GM21825 (cell line): ENCODE measurements around the gene RNF167.
A peak's percentile ranks its signal among the peaks of the same experiment; 100 is the strongest.

Source experiments
- ATAC-seq: cut with Tn5 transposase; IDR thresholded peaks from one replicate; pipeline ENCODE4 v1.9.1; 2021; ENCODE audit warnings: mild to moderate bottlenecking, moderate library complexity; ENCODE audit not compliant: unreplicated experiment

RNF167 gene

GRCh38 chr17:4950746-4951204, 10.7 kb downstream of the RNF167 start, which contains the start of gene ENO3:
Gene ENO3, plus strand, starts transcription at chr17:4951119. Its CDS starts 711 bp downstream, at chr17:4951830.
- ATAC-seq: no peak

DNA sequence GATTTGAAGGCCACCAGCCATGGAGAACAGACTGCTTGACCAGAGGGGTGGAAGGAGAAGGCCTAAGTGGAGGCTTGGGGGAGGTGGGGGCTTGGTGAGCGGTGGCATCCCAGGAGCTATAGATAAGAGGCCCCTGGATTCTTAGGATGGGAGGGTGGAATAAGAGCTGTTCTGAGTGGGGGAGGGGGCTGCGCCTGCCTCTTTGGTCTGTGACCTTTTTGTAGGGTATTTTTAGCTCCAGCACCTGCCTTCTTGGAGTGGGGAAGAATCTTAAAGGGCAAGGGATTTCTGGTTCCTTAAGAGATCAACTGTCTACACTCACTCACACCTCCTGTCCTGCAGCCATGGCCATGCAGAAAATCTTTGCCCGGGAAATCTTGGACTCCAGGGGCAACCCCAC, 11.4 kb downstream of the RNF167 start:
- ATAC-seq: no peak

DNA sequence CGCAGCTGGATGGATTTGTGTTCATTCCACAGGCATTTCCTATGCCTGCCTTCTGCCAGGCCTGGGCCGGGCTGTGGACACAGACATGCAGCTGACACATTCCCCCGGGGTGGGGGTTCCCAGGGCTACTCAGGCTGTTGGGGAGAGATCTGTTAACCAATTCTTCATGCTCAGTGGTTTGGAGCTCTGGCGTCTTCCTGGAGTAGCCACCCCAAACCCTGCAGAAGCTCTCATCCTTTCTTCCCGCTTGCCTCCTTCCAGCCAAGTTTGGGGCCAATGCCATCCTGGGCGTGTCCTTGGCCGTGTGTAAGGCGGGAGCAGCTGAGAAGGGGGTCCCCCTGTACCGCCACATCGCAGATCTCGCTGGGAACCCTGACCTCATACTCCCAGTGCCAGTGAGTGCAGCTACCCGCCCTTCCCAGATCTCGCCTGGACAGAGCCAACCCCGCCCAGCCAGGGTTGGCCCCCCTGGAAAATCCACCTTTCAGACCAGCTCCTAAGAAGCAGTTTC, 13.4 kb downstream of the RNF167 start:
- ATAC-seq: no peak

- no peak for ATAC-seq
These were observed 15.0 kb downstream of the RNF167 start for GRCh38 chr17:4955091-4955490.

DNA sequence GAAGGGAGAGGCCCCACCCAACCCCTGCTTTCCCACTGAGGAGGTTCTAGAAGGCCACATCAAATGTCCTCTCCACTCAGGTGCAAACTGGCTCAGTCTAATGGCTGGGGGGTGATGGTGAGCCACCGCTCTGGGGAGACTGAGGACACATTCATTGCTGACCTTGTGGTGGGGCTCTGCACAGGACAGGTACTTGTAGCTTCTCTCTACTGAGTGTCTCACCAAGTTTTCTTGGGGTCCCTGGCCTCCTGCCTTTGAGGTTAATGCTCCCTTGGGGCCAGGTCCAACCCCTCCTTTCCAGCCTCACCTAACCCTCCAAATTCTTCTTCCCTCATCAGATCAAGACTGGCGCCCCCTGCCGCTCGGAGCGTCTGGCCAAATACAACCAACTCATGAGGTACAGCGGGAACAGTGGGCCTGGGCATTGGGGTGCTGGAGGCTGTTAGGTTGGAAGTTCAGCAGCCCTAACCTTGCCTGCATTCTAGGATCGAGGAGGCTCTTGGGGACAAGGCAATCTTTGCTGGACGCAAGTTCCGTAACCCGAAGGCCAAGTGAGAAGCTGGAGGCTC, 16.5 kb downstream of the RNF167 start:
- no peak for ATAC-seq

GRCh38 chr17:4958102-4958501, 18.0 kb downstream of the RNF167 start:
- ATAC-seq: no peak

- ATAC-seq: no peak
These were observed 19.3 kb downstream of the RNF167 start for GRCh38 chr17:4959261-4959965.

GRCh38 chr17:4960279-4960922, 20.3 kb downstream of the RNF167 start:
- no peak for ATAC-seq

- no peak for ATAC-seq
These were observed 25.4 kb downstream of the RNF167 start for GRCh38 chr17:4965311-4965986.

DNA sequence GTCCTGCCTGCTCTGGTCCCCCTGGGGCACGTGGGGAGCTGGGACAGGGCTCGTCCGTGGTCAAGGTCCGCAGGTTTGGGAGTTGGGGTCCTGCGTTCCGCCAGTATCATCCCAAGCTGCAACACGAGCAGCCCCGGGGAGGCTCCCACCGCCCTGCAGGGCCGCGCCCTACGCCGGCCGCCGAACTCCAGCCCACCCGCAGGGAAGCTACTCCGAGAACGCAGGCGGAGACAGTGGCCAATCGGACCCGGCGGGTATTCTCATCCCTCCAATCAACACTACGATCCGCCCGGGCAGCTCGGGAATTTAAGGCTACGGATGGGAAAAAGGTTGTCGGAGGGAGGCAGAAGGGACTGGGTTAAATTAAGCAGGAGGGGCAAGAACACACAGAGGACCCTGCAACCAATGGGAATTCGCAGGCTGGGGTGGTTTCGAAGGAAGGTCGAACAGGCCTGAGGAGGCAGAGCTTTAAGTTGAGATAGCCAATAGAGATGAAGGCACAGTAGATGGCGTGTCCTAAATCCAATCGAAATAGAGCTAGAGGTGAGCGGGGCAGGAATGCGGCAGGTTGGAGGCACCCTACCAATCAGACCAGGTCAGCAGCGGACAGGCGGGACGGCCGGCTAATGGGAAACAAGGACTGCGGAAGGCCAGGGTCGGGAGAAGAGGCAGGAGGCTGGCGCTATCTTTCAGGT, 26.9 kb downstream of the RNF167 start:
- ATAC-seq: peak; percentile 67

DNA sequence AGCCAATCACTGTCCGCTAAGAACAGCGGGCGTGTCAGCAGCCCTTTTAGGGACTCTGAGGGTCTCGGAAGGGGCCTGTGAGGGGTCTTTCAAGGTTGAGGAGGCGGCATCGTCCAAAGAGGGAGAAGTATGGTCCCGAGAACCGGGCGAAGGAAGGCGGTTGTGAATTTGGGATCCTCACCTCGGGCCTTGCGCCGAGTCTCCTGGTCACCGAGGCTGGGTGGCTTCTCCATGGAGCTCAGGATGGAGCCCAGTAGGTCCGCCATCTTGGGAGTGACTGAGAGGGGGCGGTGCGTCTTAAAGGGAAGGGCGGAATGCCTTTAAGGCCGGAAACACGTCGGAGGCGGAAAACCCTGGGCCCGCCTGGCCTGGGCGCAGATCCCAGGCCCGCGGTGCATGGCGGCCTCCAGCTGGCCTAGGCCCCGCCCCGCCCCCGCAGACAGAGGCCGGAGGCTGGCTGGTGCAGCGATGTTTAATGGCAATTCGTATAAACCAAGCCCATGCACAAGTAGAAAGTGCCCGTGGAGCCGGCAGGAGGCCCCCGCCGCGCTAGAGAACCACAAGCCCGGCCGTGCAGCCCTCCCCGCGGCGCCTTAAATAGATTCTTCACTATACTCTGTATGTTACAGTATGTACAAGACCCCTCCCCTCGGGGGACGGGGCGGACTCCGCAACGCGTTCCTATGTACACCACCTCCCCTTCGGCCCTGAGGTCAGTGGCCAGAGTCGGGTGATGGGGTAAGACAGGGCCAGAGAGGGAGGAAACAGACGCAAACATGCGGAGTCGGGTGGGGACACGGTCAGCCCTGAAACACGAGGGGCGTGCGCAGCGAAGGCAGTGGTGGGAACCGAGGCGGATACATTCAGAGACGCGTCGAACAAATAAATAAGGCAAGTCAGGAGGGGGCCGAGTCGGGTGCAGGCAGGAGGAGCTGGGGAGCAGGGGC, 27.7 kb downstream of the RNF167 start, which contains the start of gene SPAG7:
SPAG7 (minus strand) TSS at position 279 of the 947 bp plus-strand sequence; CDS start at position 266, 13 bp downstream.
- ATAC-seq: peak; percentile 66

DNA sequence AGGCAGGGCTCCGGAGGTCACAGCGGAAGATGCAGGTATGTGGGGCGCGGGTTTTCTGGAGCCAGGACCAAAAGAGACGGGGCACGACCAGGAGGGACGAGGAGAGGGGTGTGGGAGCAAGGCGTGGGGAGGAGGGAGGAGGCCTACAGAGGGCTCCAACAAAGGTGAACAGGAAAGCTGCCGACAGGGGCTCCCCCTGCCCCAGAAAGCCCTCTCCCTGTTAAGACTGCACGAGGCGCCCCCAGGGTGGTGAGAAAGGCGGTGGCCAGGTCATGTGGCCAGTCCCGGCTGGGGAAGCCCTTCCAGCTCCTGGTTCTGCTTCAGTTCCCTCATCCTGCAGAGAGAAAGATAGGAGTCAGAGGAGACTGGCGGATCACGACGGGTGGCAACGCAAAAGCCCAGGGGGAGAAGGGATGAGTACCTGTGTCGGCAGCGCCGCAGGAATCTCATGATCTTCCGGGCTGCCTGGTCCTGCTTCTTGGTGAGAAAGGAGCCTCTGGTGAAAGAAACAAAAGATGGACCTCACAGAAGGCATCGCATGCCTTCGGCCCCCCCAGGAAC, 28.5 kb downstream of the RNF167 start:
- ATAC-seq: no peak

GRCh38 chr17:4969047-4969550, 29.0 kb downstream of the RNF167 start:
- no peak for ATAC-seq

DNA sequence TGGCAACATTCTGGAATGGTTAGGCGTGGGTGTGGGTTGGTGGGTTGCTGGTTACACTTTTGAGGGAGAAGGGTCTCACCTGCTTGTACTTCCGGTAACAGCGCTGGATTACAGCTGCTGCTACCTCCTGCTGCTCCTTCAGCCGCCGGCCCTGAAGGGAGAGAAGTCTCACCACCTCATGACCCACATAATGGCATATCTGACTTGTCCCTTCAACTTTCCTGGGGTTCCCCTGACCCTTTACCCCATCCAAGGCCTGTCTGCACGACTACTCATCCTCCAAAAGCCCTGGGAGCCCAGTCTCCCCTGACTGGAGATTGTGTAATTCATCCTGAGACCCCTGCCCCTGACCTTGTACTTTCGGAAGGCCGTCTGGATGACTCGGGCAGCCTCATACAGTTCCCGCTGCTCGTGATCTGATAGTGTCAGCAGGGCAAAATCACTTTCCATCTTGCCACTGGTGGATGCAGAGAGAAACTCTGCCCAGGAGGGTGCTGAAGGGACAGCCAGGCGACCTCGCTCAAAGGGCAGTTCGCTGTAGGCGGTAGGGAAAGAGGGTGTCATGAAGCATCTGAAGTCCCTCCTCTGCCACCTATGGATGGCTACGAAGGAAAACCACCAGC, 29.6 kb downstream of the RNF167 start:
- no peak for ATAC-seq

DNA sequence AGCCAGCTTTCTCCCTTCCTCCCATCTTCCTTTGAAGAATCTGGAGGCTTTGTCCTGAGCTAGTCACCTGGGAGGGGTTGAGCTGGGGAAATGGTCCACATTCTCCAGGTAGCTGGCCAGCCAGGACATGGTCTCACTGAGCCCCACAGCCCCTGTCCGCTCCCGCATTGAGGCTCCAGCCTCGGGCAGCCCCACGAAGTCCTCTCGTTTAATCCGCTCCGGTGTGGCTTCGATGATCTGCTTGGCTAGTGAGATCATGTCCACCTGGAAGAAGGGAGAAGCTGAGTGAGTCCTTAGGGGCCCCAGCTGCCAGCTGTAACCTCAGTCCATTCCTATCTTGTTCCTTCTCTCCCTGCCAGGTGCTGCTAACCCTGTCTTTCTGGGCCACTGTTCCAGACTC, 30.2 kb downstream of the RNF167 start:
- no peak for ATAC-seq

DNA sequence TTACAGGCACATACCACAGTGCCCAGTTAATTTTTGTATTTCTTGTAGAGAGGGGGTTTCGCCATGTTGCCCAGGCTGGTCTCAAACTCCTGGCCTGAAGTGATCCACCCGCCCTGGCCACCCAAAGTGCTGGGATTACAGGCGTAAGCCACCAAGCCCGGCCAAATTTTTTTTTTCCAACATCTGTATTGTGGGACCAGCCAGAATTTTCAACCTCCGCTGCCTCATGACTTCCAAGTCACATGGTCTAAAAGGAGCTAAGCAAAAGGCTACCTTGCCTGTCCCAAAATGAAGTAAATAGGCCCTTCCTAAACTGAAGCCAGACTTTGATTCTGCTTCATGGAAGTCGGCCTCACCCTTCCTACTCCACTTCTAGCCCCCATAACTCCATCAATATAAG, 31.8 kb downstream of the RNF167 start:
- no peak for ATAC-seq

GRCh38 chr17:4972322-4972721, 32.3 kb downstream of the RNF167 start:
- ATAC-seq: no peak

DNA sequence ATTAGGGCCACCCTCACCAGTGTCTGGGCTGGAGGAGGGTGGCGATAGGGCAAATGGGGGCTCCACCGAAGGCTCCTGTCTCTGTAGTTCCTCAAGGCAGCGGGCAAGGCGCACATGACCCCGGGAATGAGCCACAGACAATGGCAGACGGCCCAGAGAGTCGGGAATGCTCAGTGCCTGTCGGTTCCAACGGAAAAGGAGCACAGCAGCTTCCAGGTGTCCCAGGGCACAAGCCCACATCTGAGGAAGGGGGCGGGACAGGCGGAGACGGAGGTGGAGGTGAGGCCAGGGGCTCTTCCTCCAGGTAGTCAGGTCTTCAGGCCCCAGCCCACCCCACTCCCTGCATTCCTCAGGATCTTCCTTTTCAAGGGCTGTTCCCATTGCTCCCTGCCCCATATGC, 32.7 kb downstream of the RNF167 start:
- ATAC-seq: no peak
